ENCODE results near the gene IGSF21.
"Not testable (repeated sequence)": the region's sequence is repeated elsewhere in the genome, so short reads cannot be mapped to it uniquely, and the experiment has no call there.

Gene IGSF21

DNA sequence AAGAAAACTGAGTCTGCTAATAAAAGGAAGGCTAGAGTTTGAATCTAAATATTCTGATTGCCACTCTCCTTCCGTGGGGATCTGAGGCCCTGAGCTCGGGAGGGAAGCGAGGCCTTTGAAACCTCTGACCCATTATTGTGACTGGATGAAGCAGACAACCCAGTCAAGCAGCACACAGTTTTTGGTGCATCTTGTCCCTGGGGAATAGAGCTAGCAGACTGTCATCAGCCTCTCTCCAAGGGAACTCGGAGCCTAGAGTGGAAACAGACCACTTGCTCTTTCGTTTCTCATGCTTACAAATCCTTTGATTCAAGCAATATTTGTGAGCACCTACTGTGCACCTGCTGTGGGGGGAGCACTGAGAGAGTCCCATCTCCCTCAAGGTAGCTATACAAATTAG, 240.0 kb downstream of the IGSF21 start:
- in situ Hi-C loops (cut with HindIII; ENCODE audit: low sequenced_read_pairs), result no loop called here

DNA sequence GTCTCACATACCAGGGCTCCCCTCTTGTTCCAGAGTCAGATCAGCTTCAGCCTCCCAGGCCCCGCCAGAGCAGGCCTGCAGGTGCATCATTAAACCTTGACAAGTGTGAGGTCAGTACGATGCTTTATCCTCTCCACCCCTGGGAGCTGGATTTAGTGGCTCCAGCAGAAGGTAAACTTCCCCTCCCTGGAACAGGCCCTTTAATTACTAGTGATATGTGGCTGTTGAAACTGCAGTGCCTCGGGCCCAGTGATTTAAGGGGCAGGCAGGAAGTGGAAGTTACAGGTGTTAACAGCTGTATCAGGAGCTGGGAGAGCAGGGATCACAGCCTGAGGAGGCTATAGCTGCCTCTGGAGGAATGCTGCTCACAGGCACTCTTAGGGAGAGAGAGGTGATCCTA, 240.8 kb downstream of the IGSF21 start:
- in situ Hi-C loops (cut with HindIII; ENCODE audit: low sequenced_read_pairs), result no loop called here

DNA sequence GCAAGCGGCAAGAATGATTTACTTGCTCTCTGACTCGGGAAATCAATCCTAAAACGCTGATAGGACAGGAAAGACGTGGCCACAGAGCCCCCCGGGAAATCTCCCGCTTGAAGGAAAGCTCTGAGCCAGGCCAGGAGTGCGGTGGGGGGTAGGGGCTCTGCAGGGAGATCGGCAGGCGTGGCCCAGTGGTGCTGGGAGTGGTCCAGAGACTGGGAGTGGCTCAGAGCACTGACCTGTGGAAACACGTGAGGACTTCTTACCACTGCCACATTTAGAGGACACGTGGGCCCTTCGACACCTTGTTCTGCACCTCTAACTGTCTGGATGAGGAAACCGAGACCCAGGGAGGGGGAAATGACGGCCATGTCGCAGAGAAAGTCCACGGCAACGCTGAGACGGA, 243.1 kb downstream of the IGSF21 start:
- in situ Hi-C loops (cut with HindIII; ENCODE audit: low sequenced_read_pairs), result loop anchor here (5.0 kb wide), 1 partner anchor 47 kb away; no protein-coding TSS in a partner anchor

DNA sequence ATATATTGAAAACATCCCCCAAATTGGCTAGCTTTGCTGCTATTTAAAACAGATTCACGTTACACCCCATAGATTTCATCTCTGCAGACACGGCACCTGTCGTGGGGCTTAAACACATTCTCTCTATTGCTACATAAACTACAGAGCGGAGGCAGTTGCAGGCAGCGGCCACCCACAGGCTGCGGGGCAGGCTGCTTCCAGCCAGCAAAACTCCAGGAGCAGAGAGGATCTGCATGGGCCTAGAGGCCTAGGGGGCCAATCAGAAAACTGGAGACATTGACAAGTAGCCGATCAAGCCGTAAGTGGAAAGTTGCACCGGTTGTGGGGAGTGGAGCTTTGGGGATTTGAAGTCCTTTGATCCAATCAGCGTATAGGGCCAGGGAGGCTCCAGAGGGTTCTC, 244.1 kb downstream of the IGSF21 start:
- in situ Hi-C loops (cut with HindIII; ENCODE audit: low sequenced_read_pairs), result loop anchor here (5.0 kb wide), 1 partner anchor 46 kb away; no protein-coding TSS in a partner anchor

DNA sequence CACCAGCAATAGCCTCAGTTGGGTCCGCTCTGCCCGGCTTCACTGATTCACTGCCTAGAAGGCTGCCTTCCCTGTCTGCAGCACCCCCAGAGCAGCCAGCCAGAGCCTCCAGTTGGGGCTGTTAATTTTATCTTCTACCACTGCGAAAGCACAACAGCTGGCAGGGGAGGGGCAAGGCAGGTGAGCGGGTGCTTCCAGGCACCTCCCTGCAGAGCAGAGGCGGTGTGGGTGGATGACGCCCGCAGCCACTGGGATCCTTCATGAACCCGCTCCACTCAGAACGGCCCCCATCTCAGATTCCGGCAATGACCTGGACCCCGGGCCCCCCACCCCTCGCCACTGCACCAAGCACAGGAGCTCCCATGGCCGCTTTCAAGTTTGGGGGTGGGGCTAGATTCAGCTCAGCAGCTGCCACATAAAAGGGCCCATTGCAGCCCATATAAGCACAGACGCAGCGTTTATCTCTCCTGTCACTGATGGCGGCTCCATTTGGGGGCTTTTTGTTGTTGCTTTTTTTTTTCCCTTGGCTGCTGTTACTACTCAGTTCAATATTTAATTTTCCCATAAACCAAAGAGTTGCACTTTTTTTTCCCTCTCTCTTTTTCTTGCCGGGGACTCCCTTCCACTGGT, 245.2 kb downstream of the IGSF21 start:
- in situ Hi-C loops (cut with HindIII; ENCODE audit: low sequenced_read_pairs), result loop anchor here (5.0 kb wide), 1 partner anchor 45 kb away; no protein-coding TSS in a partner anchor

DNA sequence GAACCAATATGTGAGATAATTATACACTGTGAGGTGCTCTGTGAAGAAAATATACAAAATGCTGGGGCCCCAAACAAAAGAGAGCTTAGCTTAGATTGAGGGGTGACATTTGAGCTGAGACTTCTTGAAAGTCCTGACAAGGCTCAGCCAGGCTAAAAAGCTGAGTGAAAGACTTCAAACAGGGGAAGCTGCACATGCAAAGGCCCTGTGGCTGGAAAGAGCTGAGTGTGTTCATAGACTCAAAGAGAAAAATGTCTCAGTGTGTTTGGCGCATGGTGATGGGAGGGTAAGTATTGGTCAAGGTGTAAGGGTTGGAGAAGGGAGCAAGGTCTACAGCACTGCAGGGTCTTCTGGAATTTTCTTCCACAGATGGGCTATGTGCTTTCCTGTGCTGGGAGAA, 245.9 kb downstream of the IGSF21 start:
- in situ Hi-C loops (cut with HindIII; ENCODE audit: low sequenced_read_pairs), result loop anchor here (5.0 kb wide), 1 partner anchor 44 kb away; no protein-coding TSS in a partner anchor

DNA sequence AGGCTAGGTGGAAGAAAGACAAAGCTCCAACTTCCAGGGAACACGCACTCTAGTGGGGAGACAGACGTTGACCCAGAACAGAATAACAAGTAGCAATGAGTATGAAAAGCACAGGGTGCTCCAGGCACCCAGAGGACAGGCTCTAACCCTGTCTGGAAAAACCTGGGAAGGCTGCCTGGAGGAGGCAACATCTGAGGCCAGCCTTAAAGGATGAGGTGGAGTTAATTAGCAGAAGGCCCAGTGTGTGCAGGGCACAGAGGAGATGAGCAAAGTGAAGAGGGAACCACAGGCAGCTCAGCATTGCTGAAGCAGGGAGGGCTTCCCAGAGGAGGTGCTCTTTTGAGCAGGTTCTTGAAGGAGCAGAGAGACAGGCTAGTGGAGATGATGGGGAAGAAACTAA, 246.4 kb downstream of the IGSF21 start:
- in situ Hi-C loops (cut with HindIII; ENCODE audit: low sequenced_read_pairs), result loop anchor here (5.0 kb wide), 1 partner anchor 43 kb away; no protein-coding TSS in a partner anchor

DNA sequence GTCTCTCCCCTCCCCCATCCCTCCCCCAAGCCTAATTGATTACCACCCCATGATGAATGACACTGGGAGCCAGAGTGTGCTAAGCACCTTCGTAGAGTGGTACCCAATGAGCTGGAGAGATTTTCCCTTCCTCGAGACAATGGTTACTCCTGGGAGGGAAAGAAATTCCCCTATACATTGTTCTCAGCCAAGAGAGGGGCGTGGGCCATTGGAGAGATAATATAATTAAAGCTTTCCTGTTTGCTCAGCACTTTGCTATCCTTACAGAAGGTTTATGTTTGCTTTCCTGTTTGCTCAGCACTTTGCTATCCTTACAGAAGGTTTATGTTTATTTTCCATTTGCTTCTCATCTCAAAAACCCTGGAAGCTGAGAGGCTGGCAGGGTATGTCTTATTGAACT, 247.0 kb downstream of the IGSF21 start:
- in situ Hi-C loops (cut with HindIII; ENCODE audit: low sequenced_read_pairs), result loop anchor here (5.0 kb wide), 1 partner anchor 43 kb away; no protein-coding TSS in a partner anchor

DNA sequence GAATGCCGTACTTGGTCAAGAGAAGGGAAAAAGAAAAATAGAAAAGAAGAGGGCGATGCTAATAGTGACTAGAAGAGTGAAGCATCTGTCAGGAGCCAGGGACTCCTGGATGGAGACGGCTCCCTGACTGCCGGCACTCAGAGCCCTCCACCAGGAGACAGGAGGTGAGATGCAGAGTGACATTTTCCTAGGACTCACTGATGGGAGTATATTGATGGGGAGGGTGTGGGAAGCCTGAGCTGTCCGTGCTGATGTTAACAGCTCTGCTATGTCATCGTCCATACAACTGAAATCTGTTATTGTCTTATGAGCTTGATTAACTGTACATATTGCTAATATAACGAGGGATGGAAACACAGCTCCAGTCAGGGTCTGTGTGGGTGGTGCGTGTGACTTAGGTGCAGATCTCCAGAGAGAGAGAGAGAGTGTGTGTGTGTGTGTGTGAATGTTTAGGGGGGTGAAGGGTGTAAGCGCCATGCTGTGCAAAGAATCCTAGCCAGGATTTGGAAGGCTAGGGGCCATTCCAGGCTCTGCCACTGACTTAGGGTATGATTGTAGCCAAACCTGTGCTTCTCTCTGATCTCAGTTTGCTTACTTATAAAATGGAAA, 250.1 kb downstream of the IGSF21 start:
- in situ Hi-C loops (cut with HindIII; ENCODE audit: low sequenced_read_pairs), result no loop called here

DNA sequence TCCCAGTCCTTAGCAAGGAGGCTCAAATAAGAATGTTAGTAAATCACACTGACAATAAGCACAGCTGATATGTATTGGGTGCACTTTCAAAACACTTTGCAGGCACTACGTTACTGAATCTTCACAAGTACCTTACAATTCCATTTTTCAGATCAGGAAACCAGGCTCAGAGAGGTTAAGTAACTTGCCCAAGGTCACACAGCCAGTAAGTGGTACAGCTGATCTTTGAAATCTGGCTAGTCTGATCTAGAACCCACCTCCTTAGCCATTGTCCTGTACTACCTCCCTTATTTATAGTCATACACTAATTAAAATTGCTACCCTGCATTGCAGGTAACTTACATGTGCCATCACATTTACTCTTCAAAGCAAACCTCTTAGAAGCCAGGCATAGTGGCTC, 251.0 kb downstream of the IGSF21 start:
- in situ Hi-C loops (cut with HindIII; ENCODE audit: low sequenced_read_pairs), result no loop called here

DNA sequence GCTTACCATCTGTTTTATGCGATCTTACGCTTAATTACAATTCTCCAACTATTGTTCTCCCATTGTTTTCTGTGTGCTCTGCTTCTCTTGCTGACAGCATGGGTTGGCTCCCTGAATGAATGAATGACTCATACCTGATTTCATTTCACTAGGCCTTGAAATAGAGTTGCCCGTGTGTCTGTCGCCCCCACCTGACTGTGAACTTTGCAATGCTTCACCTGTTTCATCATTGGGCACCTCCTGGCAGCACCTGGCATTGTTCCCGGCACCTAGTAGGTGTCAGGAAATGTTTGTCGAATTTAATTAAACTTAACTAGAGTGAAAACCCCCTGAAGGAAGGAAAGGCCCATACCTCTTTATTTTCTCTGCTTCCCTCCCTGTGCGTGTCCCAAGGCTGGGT, 252.7 kb downstream of the IGSF21 start:
- in situ Hi-C loops (cut with HindIII; ENCODE audit: low sequenced_read_pairs), result no loop called here

DNA sequence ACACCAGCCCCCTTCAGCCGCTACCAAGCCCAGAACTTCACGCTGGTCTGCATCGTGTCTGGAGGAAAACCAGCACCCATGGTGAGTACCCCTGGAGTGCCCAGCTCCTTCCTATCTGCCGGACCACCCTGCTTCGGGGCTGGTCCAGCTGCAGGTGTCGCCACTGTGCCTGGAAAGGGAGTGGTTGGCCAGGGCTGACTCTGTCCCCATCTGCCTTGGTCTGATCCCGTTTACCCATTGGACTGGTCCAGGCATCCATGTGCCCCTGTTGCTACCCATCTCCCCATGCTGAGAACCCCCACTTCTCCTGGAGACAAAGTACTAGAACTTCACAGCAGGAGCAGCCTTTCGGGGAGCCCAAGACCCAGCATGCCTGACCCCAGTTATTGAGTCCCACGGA, 254.6 kb downstream of the IGSF21 start:
- in situ Hi-C loops (cut with HindIII; ENCODE audit: low sequenced_read_pairs), result no loop called here

DNA sequence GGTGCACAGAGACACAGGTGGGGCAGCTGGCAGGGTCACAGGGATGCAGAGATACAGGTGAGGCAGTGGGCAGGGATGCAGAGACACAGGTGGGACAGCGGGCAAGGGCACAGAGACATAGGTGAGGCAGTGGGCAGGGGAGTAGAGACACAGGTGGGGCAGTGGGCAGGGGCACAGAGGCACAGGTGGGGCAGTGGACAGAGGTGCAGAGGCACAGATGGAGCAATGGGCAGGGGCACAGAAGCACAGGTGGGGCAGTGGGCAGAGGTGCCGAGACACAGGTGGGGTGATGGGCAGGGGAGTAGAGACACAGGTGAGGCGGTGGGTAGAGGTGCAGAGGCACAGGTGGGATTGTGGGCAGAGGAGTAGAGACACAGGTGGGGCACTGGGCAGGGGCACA, 255.8 kb downstream of the IGSF21 start:
- in situ Hi-C loops (cut with HindIII; ENCODE audit: low sequenced_read_pairs), result no loop called here

DNA sequence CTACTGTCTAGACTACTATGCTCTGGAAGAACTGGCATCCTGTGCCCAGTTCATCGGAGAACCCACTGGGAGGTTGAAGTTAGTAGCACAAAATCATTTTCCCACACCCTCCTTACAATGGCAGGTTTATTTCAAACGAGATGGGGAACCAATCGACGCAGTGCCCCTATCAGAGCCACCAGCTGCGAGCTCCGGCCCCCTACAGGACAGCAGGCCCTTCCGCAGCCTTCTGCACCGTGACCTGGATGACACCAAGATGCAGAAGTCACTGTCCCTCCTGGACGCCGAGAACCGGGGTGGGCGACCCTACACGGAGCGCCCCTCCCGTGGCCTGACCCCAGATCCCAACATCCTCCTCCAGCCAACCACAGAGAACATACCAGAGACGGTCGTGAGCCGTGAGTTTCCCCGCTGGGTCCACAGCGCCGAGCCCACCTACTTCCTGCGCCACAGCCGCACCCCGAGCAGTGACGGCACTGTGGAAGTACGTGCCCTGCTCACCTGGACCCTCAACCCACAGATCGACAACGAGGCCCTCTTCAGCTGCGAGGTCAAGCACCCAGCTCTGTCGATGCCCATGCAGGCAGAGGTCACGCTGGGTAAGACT, 257.6 kb downstream of the IGSF21 start:
- in situ Hi-C loops (cut with HindIII; ENCODE audit: low sequenced_read_pairs), result no loop called here

DNA sequence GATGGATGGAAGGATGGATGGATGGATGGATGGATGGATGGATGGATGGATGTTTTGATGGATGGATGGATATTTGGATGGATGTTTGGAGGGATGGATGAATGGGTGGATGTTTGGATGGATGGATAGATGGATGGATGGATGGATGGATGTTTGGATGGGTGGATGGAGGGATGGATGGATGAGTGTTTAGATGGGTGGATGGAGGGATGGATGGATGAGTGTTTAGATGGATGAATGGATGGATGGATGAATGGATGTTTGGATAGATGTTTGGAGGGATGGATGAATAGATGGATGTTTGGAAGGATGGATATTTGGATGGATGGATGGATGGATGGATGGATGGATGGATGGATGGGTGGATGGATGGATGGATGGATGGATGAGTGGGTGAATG, 264.9 kb downstream of the IGSF21 start:
- in situ Hi-C loops (cut with HindIII; ENCODE audit: low sequenced_read_pairs), result not testable (repeated sequence)

DNA sequence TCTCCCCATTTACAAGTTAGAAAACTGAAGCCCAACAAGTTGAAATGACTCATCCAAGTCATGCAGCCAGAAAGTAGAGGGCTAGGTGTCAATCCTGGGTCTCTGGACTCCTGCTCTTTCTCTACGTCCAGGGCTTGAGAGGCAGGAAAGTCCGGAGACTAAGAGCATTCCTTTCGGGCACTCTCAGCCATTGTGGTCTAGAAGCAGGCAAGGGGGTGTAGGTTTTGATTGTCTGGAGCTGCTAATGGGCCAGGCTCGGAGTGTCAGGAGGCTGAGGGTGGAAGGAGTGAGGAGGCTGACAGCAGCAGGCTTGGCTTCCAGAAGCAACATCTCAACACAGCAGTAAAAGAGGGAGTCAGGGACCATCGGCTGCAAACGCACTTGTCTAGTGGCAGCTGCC, 265.6 kb downstream of the IGSF21 start:
- in situ Hi-C loops (cut with HindIII; ENCODE audit: low sequenced_read_pairs), result no loop called here

DNA sequence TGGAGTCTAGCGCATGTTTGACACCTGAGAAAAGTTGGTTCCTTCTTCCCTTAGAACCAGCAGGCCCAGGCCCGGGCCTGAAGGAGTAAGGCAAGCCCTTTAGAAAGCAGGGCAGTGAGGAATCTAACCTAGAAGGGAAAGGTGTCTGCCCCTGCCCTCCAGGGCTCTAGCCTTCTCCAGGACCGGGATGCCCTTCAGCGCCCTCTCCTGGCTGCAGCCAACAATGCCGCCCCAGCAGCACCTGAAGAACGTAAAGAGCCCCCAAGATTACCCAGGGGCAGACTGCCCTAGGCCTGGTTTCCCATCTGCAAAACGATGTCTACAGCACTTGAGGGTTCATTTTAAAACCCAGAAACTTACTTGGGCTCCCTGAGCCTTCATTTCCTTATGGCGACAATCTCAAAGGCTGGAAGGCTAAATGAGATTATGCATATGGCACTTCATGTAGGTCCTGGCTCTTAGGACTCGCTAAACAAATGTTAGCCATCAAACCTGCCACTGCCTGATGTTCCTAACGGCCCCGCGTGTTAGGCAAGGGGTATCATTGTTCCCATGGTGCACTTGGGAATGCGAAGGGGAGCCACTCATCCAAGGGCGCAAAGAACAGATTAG, 266.4 kb downstream of the IGSF21 start:
- in situ Hi-C loops (cut with HindIII; ENCODE audit: low sequenced_read_pairs), result no loop called here

DNA sequence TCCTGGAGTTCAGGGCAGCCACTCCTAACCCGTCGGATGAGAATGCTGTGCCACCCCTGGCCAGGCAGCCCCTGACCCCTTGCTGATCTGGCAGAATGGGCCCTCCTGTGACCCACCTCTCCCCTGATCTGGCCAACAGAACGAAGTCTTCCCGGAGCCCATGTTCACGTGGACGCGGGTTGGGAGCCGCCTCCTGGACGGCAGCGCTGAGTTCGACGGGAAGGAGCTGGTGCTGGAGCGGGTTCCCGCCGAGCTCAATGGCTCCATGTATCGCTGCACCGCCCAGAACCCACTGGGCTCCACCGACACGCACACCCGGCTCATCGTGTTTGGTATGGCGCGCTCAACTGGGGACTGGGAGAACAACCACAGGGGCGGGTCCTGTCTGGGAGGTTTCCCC, 269.1 kb downstream of the IGSF21 start:
- in situ Hi-C loops (cut with HindIII; ENCODE audit: low sequenced_read_pairs), result no loop called here

DNA sequence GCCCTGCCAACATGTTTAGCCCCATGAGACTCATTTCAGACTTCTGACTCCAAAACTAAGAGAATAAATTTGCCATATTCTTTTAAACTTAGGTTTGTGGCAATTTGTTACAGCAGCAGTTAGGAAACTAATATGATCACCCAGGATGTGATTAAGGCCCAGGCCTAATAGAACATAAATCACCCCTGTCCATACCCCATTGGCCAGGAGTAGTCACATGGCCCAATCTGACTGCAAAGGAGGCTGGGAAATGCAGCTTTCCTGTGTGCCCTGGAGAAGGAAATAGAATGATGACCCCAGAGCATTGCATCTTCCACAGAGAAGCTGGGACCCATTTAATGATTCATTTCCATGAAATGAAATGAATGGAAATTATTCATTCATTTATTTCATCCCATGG, 272.7 kb downstream of the IGSF21 start:
- in situ Hi-C loops (cut with HindIII; ENCODE audit: low sequenced_read_pairs), result no loop called here

DNA sequence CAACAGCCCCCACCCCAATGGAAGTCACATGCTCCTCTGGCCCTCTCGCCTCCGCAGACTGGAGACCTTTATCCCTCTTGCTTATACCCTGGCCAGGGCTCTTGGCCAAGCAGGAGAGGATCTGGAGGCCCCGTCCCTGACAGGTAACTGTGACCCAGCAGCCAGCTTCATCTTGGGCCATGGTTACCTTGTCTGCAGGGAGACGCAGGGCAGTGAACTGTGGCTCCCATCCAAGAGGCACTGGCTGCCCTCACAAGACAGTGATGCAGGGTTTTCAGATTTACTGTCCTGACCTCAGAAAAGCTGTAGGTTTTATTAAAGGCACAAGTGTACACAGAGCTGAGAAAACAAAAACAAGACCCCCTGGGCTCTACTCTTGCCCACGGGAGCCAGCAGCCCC, 276.5 kb downstream of the IGSF21 start:
- in situ Hi-C loops (cut with HindIII; ENCODE audit: low sequenced_read_pairs), result no loop called here

DNA sequence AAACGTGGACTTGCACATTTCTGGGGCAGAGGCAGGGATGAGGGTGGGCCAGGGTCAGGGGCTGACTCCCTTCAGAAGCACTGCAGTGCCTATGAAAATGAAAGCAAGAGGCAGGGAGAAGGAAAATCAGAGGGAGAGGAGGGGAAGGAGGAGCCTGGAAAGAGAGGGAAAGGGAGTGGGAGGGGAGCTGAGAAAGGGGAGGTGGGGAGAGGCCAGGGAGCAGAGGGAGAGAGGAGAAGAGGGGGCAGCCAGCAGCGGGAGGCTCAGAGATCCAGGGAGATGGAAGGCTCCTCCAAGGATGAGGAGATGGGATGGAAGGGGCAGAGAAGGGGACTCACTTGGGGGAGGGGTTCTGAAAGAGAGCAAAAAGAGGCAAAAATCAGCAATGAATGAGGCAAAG, 276.9 kb downstream of the IGSF21 start:
- in situ Hi-C loops (cut with HindIII; ENCODE audit: low sequenced_read_pairs), result no loop called here
